ENCODE results near the gene C16orf90. TPM values are rescaled to one million over a fixed set of nuclear protein-coding genes. Genes with fewer than 3 reads are reported as not detected.

The C16orf90 gene
- total and polyA plus RNA-seq, 2 experiments from 2014 or later, result not detected

- H3K79me2 ChIP-seq (ENCODE audit: insufficient read depth), result no peaks in the 10 kb centered on the region
- H3K27ac ChIP-seq, result no peak overlapping the region
- H3F3A ChIP-seq (ENCODE audit: insufficient read depth), result no peaks in the 10 kb centered on the region
- H3K36me3 ChIP-seq (ENCODE audit: low read depth), result no peaks in the 10 kb centered on the region; the same call in 1 of the 2 replicates
- no peak overlapping the region for H3K4me2 ChIP-seq (ENCODE audit: unreplicated experiment)
- no peak overlapping the region for H3K4me3 ChIP-seq
- H3K9ac ChIP-seq, result no peak overlapping the region
- in situ Hi-C loops (cut with MboI), result no loop called here
- TF ChIP-seq EZH2phosphoT487 (IDR thresholded peaks at IDR 0.05; ENCODE audit: insufficient read depth, low read depth) (no peak), EZH2 (IDR thresholded peaks at IDR 0.05; ENCODE audit: insufficient read depth, poor library complexity, severe bottlenecking) (no peak)
- no peak overlapping the region for H2AFZ ChIP-seq
- DNase-seq, result no peak
- H4K20me1 ChIP-seq (ENCODE audit: insufficient read depth), result no peaks in the 10 kb centered on the region
- WGBS, 2 experiments (ENCODE audit: low coverage in 1 of 2, low lambda C conversion rate in 2 of 2, missing lambda C conversion rate in 2 of 2), result 69 to 73% methylated on average over 15 to 17 of the region's 17 CpGs
- no peaks in the 10 kb centered on the region for H3K4me1 ChIP-seq (ENCODE audit: insufficient read depth)
- H3K9me2 ChIP-seq (ENCODE audit: insufficient read depth), result no peaks in the 10 kb centered on the region
- no peaks in the 10 kb centered on the region for H3K27me3 ChIP-seq (replicated peaks; ENCODE audit: insufficient read depth)
- no peaks in the 10 kb centered on the region for H3K9me3 ChIP-seq (ENCODE audit: low read depth)
Observed at GRCh38 chr16:3490911-3491629, 4.2 kb downstream of the C16orf90 start.

GRCh38 chr16:3488801-3489200 lies 6.5 kb downstream of the C16orf90 start:
- 67 to 69% methylated on average over 9 of the region's 13 CpGs for WGBS, 2 experiments (ENCODE audit: low coverage in 1 of 2, low lambda C conversion rate in 2 of 2, missing lambda C conversion rate in 2 of 2)
- Histone ChIP-seq H3K9me2 (ENCODE audit: insufficient read depth) (no peaks in the 10 kb centered on the region), H3K4me3 (no peak overlapping the region), H3K9me3 (ENCODE audit: low read depth) (no peaks in the 10 kb centered on the region), H3F3A (ENCODE audit: insufficient read depth) (no peaks in the 10 kb centered on the region), H3K79me2 (ENCODE audit: insufficient read depth) (no peaks in the 10 kb centered on the region), H4K20me1 (ENCODE audit: insufficient read depth) (no peaks in the 10 kb centered on the region), H3K9ac (no peak overlapping the region), H3K27me3 (replicated peaks; ENCODE audit: insufficient read depth) (no peaks in the 10 kb centered on the region), H2AFZ (no peak overlapping the region), H3K4me2 (ENCODE audit: unreplicated experiment) (no peak overlapping the region), H3K36me3 (ENCODE audit: low read depth) (peaks cover 4% of the 10 kb centered on the region; the same call in 1 of the 2 replicates), H3K27ac (no peak overlapping the region), H3K4me1 (ENCODE audit: insufficient read depth) (no peaks in the 10 kb centered on the region)
- no peak for DNase-seq
- in situ Hi-C loops (cut with MboI), result no loop called here
- TF ChIP-seq EZH2phosphoT487 (IDR thresholded peaks at IDR 0.05; ENCODE audit: insufficient read depth, low read depth), result no peak
- no peak for TF ChIP-seq EZH2 (IDR thresholded peaks at IDR 0.05; ENCODE audit: insufficient read depth, poor library complexity, severe bottlenecking)

GRCh38 chr16:3487521-3488410 lies 7.5 kb downstream of the C16orf90 start:
- 86 to 89% methylated on average over 24 of the region's 24 CpGs for whole genome bisulfite sequencing, 2 experiments (ENCODE audit: low coverage in 1 of 2, low lambda C conversion rate in 2 of 2, missing lambda C conversion rate in 2 of 2)
- in situ Hi-C loops (cut with MboI), result no loop called here

GRCh38 chr16:3486506-3487215 lies 8.6 kb downstream of the C16orf90 start:
- Histone ChIP-seq H3K4me1 (ENCODE audit: insufficient read depth) (no peaks in the 10 kb centered on the region), H3K27ac (no peak overlapping the region), H3K4me2 (ENCODE audit: unreplicated experiment) (no peak overlapping the region), H3K36me3 (ENCODE audit: low read depth) (peaks cover 18% of the 10 kb centered on the region; the same call in 1 of the 2 replicates), H2AFZ (no peak overlapping the region), H3K4me3 (no peak overlapping the region), H3K9me3 (ENCODE audit: low read depth) (no peaks in the 10 kb centered on the region), H3K9ac (no peak overlapping the region), H3K27me3 (replicated peaks; ENCODE audit: insufficient read depth) (no peaks in the 10 kb centered on the region), H4K20me1 (ENCODE audit: insufficient read depth) (no peaks in the 10 kb centered on the region), H3K79me2 (ENCODE audit: insufficient read depth) (peaks cover 6% of the 10 kb centered on the region; the same call in 1 of the 2 replicates), H3F3A (ENCODE audit: insufficient read depth) (no peaks in the 10 kb centered on the region), H3K9me2 (ENCODE audit: insufficient read depth) (no peaks in the 10 kb centered on the region)
- TF ChIP-seq EZH2 (IDR thresholded peaks at IDR 0.05; ENCODE audit: insufficient read depth, poor library complexity, severe bottlenecking) (no peak), EZH2phosphoT487 (IDR thresholded peaks at IDR 0.05; ENCODE audit: insufficient read depth, low read depth) (no peak)
- DNase-seq, result no peak
- in situ Hi-C loops (cut with MboI), result no loop called here
- 92 to 93% methylated on average over 23 to 24 of the region's 24 CpGs for WGBS, 2 experiments (ENCODE audit: low coverage in 1 of 2, low lambda C conversion rate in 2 of 2, missing lambda C conversion rate in 2 of 2)

More at GRCh38 chr16:3487521-3488410, 7.5 kb downstream of the C16orf90 start:
- H3K9me2 ChIP-seq (ENCODE audit: insufficient read depth), result no peaks in the 10 kb centered on the region
- H3K4me2 ChIP-seq (ENCODE audit: unreplicated experiment), result no peak overlapping the region
- no peaks in the 10 kb centered on the region for H3K4me1 ChIP-seq (ENCODE audit: insufficient read depth)
- H2AFZ ChIP-seq, result no peak overlapping the region
- H3K4me3 ChIP-seq, result no peak overlapping the region
- H3K79me2 ChIP-seq (ENCODE audit: insufficient read depth), result no peaks in the 10 kb centered on the region
- no peaks in the 10 kb centered on the region for H3K27me3 ChIP-seq (replicated peaks; ENCODE audit: insufficient read depth)
- H3F3A ChIP-seq (ENCODE audit: insufficient read depth), result no peaks in the 10 kb centered on the region
- DNase-seq, result no peak
- peaks cover 13% of the 10 kb centered on the region; the same call in 1 of the 2 replicates for H3K36me3 ChIP-seq (ENCODE audit: low read depth)
- no peaks in the 10 kb centered on the region for H4K20me1 ChIP-seq (ENCODE audit: insufficient read depth)
- H3K9ac ChIP-seq, result no peak overlapping the region
- H3K27ac ChIP-seq, result no peak overlapping the region
- H3K9me3 ChIP-seq (ENCODE audit: low read depth), result no peaks in the 10 kb centered on the region
- TF ChIP-seq EZH2phosphoT487 (IDR thresholded peaks at IDR 0.05; ENCODE audit: insufficient read depth, low read depth) (no peak), EZH2 (IDR thresholded peaks at IDR 0.05; ENCODE audit: insufficient read depth, poor library complexity, severe bottlenecking) (no peak)

Measured in GM23248 (cell line).